Measurements from ENCODE around the gene NAB1.

NAB1 gene

GRCh38 chr2:190637903-190638618, 10.8 kb upstream of the NAB1 start:
- DNase-seq, result peak; percentile 68

- no peak for DNase-seq
These were observed 8.8 kb upstream of the NAB1 start for GRCh38 chr2:190640117-190640516.

- DNase-seq, result peak; percentile 76
These were observed 7.4 kb upstream of the NAB1 start for GRCh38 chr2:190641469-190641868.

- DNase-seq, result peak; percentile 47
These were observed 1.9 kb upstream of the NAB1 start for GRCh38 chr2:190646780-190647522.

GRCh38 chr2:190648289-190649034, 421 bp upstream of the NAB1 start:
- DNase-seq, result peak; percentile 90

- DNase-seq, result peak; percentile 72
These were observed 1.0 kb downstream of the NAB1 start for GRCh38 chr2:190649798-190650390.

- DNase-seq, result no peak
These were observed 2.5 kb downstream of the NAB1 start for GRCh38 chr2:190651413-190651812.

GRCh38 chr2:190653231-190653630, 4.3 kb downstream of the NAB1 start:
- no peak for DNase-seq

GRCh38 chr2:190653931-190654330, 5.0 kb downstream of the NAB1 start:
- DNase-seq, result no peak

- DNase-seq, result no peak
These were observed 6.2 kb downstream of the NAB1 start for GRCh38 chr2:190655113-190655512.

- DNase-seq, result no peak
These were observed 6.7 kb downstream of the NAB1 start for GRCh38 chr2:190655570-190655969.

- DNase-seq, result no peak
These were observed 7.4 kb downstream of the NAB1 start for GRCh38 chr2:190656301-190656700.

GRCh38 chr2:190657474-190658255, 8.8 kb downstream of the NAB1 start:
- DNase-seq, result no peak

- DNase-seq, result no peak
These were observed 10.7 kb downstream of the NAB1 start for GRCh38 chr2:190659553-190659952.

- no peak for DNase-seq
These were observed 13.9 kb downstream of the NAB1 start for GRCh38 chr2:190662754-190663153.

- DNase-seq, result no peak
These were observed 14.5 kb downstream of the NAB1 start for GRCh38 chr2:190663348-190663747.

GRCh38 chr2:190663839-190664238, 15.0 kb downstream of the NAB1 start:
- DNase-seq, result no peak

GRCh38 chr2:190664240-190664639, 15.4 kb downstream of the NAB1 start:
- DNase-seq, result no peak

GRCh38 chr2:190666895-190667294, 18.0 kb downstream of the NAB1 start:
- no peak for DNase-seq

GRCh38 chr2:190668892-190669291, 20.0 kb downstream of the NAB1 start:
- no peak for DNase-seq

GRCh38 chr2:190670182-190670946, 21.5 kb downstream of the NAB1 start:
- DNase-seq, result no peak
